ENCODE measurements around the gene ZFYVE1. TPM values are rescaled to one million over a fixed set of nuclear protein-coding genes. Genes with fewer than 3 reads are reported as not detected.

The ZFYVE1 gene
- total and polyA plus RNA-seq, 5 donors, result 5.6 to 13.8 (median 13.0) TPM

DNA sequence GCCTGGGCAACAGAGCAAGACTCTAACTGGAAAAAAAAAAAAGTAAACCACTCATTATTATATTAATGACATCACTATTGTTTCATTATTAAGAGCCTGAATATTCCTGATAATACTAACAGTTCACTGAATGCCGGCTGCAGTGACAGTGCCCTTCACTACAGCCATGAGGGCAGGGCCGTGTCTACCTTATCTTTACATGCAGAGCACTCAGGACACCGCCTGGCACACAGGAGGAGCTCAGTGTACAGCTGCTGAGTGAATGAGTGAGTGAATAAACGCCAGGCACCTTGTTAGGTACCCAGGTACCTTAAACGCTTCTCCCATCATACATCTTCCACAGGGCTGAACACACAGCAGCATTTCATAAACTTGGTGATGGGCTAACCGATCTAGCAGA, 23.2 kb downstream of the ZFYVE1 start:
- intact Hi-C loops (cut with DNase I), result no loop called here
- H3K27ac ChIP-seq (ENCODE audit: low read length), result no peak overlapping the region
- H3K4me3 ChIP-seq (ENCODE audit: low read length), result no peak overlapping the region
- DNase-seq (no peak), ATAC-seq (no peak)
- 86% methylated on average over 6 of the region's 6 CpGs for WGBS
- peaks cover 4% of the 10 kb centered on the region for H3K4me1 ChIP-seq (ENCODE audit: control insufficient read depth, insufficient read depth, low read length)
- no peaks in the 10 kb centered on the region for H3K27me3 ChIP-seq (ENCODE audit: control insufficient read depth, insufficient read depth)
- H3K9me3 ChIP-seq (ENCODE audit: control insufficient read depth, low read length), result no peaks in the 10 kb centered on the region

DNA sequence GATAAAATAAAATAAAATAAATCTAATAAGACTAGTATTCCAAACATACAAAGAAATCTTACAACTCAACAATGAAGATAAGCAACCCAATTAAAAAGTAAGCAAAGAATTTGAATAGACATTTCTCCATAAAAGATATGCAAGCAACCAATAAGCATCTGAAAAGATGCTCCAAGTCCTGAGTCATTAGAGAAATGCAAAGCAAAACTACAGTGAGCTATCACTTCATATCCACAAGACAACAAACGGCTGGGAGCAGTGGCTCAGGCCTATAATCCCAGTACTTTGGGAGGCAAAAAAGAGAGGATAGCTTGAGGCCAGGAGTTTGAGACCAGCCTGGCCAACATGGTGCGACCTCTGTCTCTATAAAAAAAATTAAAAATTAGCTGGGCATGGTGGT, 26.8 kb downstream of the ZFYVE1 start:
- DNase-seq (no peak), ATAC-seq (no peak)
- H3K27ac ChIP-seq (ENCODE audit: low read length), result no peak overlapping the region
- no peaks in the 10 kb centered on the region for H3K27me3 ChIP-seq (ENCODE audit: control insufficient read depth, insufficient read depth)
- 88% methylated on average over 2 of the region's 2 CpGs for WGBS
- no peak overlapping the region for H3K4me3 ChIP-seq (ENCODE audit: low read length)
- peaks cover 4% of the 10 kb centered on the region for H3K4me1 ChIP-seq (ENCODE audit: control insufficient read depth, insufficient read depth, low read length)
- H3K9me3 ChIP-seq (ENCODE audit: control insufficient read depth, low read length), result no peaks in the 10 kb centered on the region
- intact Hi-C loops (cut with DNase I), result no loop called here

DNA sequence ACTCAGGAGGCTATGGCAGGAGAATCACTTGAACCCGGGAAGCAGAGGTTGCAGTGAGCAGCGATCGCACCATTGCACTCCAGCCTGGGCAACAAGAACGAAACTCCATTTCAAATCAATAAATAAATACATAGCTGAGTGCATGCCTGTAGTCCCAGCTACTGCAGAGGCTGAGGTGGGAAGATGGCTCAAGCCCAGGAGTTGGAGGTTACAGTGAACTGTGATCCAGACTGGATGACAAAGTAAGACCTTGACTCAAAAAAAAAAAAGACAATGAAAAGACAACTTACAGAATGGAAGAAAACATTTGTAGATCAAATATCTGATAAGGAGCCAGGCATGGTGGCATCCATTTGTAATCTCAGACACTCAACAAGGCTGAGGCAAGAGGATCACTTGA, 27.6 kb downstream of the ZFYVE1 start:
- WGBS, result 98% methylated on average over 4 of the region's 4 CpGs
- intact Hi-C loops (cut with DNase I), result no loop called here
- no peak for DNase-seq
- ATAC-seq, result no peak
- no peak overlapping the region for H3K4me3 ChIP-seq (ENCODE audit: low read length)
- no peak overlapping the region for H3K27ac ChIP-seq (ENCODE audit: low read length)
- H3K27me3 ChIP-seq (ENCODE audit: control insufficient read depth, insufficient read depth), result no peaks in the 10 kb centered on the region
- peaks cover 4% of the 10 kb centered on the region for H3K4me1 ChIP-seq (ENCODE audit: control insufficient read depth, insufficient read depth, low read length)
- no peaks in the 10 kb centered on the region for H3K9me3 ChIP-seq (ENCODE audit: control insufficient read depth, low read length)

DNA sequence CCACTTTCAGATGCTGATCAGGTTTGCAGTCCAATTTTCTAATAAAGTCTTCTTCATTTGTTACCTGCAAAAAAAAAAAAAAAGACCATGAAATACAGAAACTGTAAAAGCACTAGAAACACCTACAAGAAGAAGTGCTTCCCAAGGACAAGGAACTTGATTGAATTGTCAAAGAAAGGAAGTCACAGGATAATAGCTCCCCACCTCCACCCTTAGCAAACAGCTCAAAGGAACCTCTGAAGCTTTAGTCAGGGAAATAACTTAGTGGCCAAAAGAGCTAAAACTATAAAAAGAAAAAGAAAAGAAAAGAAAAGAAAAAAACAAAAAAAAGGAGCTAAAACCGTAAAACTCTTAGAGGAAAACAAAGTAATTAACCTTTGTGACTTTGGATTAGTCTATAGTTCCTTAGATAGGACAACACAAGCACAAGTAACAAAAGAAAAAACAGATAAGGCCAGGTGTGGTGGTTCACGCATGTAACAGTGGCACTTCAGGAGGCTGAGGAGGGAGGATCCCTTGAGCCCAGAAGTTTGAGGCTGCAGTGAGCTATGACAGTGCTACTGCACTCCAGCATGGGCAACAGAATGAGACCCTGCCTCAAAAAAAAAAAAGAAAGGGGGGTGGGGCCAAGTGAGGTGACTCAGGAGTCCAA, 28.5 kb downstream of the ZFYVE1 start:
- H3K27ac ChIP-seq (ENCODE audit: low read length), result no peak overlapping the region
- H3K4me1 ChIP-seq (ENCODE audit: control insufficient read depth, insufficient read depth, low read length), result no peaks in the 10 kb centered on the region
- ATAC-seq (no peak), DNase-seq (no peak)
- 91% methylated on average over 2 of the region's 2 CpGs for WGBS
- intact Hi-C loops (cut with DNase I), result no loop called here
- no peak overlapping the region for H3K4me3 ChIP-seq (ENCODE audit: low read length)
- no peaks in the 10 kb centered on the region for H3K27me3 ChIP-seq (ENCODE audit: control insufficient read depth, insufficient read depth)
- no peaks in the 10 kb centered on the region for H3K9me3 ChIP-seq (ENCODE audit: control insufficient read depth, low read length)

DNA sequence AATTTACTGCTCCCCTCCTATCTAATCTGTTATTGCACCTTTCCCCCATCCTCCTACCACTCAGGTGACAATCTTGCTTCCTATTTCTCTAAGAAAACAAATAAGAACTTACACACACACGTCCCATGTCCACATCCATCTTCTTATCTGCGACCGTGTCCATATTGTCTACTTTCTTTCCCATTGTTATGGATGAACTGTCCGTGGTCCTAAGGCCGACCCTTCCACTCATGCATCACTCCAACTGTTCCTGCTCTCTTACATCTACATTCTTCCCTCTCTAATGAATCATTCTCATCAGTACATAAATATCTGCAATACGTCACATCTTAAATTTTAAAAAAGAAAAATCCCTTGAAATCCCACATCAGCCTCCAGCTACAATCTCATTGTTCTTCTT, 30.0 kb downstream of the ZFYVE1 start:
- DNase-seq (no peak), ATAC-seq (no peak)
- H3K4me3 ChIP-seq (ENCODE audit: low read length), result no peak overlapping the region
- WGBS, result 88% methylated on average over 6 of the region's 6 CpGs
- intact Hi-C loops (cut with DNase I), result no loop called here
- no peaks in the 10 kb centered on the region for H3K9me3 ChIP-seq (ENCODE audit: control insufficient read depth, low read length)
- H3K27me3 ChIP-seq (ENCODE audit: control insufficient read depth, insufficient read depth), result no peaks in the 10 kb centered on the region
- no peak overlapping the region for H3K27ac ChIP-seq (ENCODE audit: low read length)
- no peaks in the 10 kb centered on the region for H3K4me1 ChIP-seq (ENCODE audit: control insufficient read depth, insufficient read depth, low read length)

DNA sequence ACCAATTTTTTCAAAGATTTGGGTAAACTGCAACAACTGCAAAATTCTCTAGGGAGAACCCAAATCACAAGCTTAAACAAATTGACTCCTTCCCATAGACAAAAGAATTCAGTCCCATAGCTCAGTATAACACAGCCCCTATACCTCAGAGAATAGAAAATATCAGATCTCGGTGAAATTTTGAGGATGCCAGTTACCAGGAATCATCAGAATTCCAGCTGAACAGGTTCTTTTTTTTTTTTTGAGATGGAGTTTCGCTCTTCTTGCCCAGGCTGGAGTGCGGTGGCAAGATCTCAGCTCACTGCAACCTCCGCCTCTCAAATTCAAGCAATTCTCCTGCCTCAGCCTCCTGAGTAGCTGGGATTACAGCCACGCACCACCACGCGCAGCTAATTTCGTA, 36.7 kb downstream of the ZFYVE1 start:
- intact Hi-C loops (cut with DNase I), result no loop called here
- Histone ChIP-seq H3K4me1 (ENCODE audit: control insufficient read depth, insufficient read depth, low read length) (no peaks in the 10 kb centered on the region), H3K4me3 (ENCODE audit: low read length) (no peak overlapping the region), H3K27ac (ENCODE audit: low read length) (no peak overlapping the region), H3K9me3 (ENCODE audit: control insufficient read depth, low read length) (no peaks in the 10 kb centered on the region), H3K27me3 (ENCODE audit: control insufficient read depth, insufficient read depth) (no peaks in the 10 kb centered on the region)
- 95% methylated on average over 8 of the region's 8 CpGs for WGBS
- no peak for DNase-seq
- no peak for ATAC-seq

DNA sequence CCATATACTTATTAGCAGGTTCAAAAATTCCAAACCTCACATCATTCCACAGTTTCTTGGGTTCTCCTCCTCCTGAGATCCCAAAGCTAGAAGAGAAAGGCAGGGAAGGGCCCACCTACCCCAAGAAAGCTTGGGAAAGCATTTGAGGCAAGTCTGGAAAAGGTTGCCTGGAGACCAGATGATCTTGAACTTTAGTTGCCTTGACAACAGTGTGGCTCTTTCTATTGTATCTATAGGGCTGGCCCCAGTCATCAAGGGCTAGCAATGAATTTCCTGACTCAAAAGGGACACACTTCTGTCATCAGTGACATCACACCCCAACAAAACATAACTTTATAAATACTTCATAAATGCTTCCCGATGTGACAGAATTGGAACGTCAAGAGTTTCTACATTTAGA, 40.0 kb downstream of the ZFYVE1 start:
- H3K9me3 ChIP-seq (ENCODE audit: control insufficient read depth, low read length), result no peaks in the 10 kb centered on the region
- WGBS, result 86% methylated on average over 2 of the region's 2 CpGs
- DNase-seq, result no peak
- no peak overlapping the region for H3K4me3 ChIP-seq (ENCODE audit: low read length)
- ATAC-seq, result no peak
- H3K4me1 ChIP-seq (ENCODE audit: control insufficient read depth, insufficient read depth, low read length), result no peaks in the 10 kb centered on the region
- H3K27ac ChIP-seq (ENCODE audit: low read length), result no peak overlapping the region
- intact Hi-C loops (cut with DNase I), result no loop called here
- no peaks in the 10 kb centered on the region for H3K27me3 ChIP-seq (ENCODE audit: control insufficient read depth, insufficient read depth)

DNA sequence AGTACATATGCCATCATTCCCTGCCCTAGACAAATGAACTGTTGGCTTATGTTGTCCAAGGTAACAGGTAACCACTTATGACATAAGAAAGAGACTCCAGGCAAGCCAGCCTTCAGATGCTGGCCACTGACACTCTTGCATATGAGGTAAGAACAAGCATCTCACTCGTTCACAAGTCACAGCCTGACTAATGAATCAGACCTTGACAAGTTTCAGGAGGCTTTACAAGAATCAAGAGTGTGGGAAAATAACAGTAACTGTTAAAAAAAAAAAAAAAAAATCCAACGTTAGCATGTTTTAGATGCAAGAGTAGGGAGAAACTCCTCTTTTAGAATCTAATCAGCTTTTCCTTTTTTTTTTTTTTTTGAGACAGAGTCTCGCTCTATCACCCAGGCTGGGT, 40.7 kb downstream of the ZFYVE1 start:
- no peak overlapping the region for H3K27ac ChIP-seq (ENCODE audit: low read length)
- no peaks in the 10 kb centered on the region for H3K4me1 ChIP-seq (ENCODE audit: control insufficient read depth, insufficient read depth, low read length)
- H3K27me3 ChIP-seq (ENCODE audit: control insufficient read depth, insufficient read depth), result no peaks in the 10 kb centered on the region
- no peaks in the 10 kb centered on the region for H3K9me3 ChIP-seq (ENCODE audit: control insufficient read depth, low read length)
- DNase-seq (no peak), ATAC-seq (no peak)
- H3K4me3 ChIP-seq (ENCODE audit: low read length), result no peak overlapping the region
- 68% methylated on average over 3 of the region's 3 CpGs for WGBS
- intact Hi-C loops (cut with DNase I), result no loop called here

DNA sequence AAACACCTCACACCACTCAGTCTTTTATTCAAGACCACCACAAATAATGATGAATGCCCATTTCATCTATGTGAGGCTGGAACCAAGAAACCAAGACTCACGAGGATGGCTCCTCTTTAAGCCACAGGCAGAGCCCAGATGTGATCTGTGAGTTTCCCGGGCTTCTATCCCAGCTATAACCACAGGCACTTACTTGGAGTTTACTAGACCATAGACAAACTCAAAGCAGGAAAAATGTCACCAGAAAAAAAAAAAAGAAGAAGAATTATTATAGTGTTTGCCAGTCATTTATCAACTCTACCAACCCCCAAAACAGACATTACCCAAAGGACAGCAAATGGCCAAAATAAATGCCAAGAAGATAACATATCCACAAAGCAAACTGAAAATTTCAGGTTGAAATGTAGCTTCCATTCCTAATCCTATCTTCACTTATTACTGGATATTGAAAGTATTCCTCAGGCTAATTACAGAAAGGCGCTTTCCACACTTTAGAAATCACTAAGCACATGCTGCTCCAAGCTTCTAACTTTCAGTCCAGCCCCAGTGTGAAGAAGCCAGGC, 44.7 kb downstream of the ZFYVE1 start:
- intact Hi-C loops (cut with DNase I), result no loop called here
- 51% methylated on average over 3 of the region's 3 CpGs for WGBS
- H3K4me1 ChIP-seq (ENCODE audit: control insufficient read depth, insufficient read depth, low read length), result no peaks in the 10 kb centered on the region
- H3K4me3 ChIP-seq (ENCODE audit: low read length), result no peak overlapping the region
- no peak for ATAC-seq
- no peaks in the 10 kb centered on the region for H3K9me3 ChIP-seq (ENCODE audit: control insufficient read depth, low read length)
- no peak overlapping the region for H3K27ac ChIP-seq (ENCODE audit: low read length)
- no peak for DNase-seq
- no peaks in the 10 kb centered on the region for H3K27me3 ChIP-seq (ENCODE audit: control insufficient read depth, insufficient read depth)

DNA sequence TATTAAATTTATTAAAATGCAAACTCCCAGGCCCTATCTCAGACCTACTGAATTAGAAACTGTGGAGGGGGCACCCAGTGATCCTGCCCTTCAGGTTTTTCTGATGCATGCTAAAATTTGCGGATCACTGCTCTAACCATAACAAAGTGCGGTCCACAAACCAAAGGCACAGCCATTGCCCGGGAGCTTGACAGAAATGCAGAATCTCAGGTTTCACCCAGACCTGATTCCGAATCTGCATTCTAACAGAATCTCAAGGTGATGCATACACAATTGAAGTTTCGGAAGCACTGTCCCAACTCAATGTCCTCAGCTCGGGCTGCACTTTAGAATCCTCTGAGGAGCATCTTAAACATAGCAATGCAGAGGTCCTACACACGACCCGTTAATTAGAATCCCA, 46.0 kb downstream of the ZFYVE1 start:
- ATAC-seq, result no peak
- Histone ChIP-seq H3K4me1 (ENCODE audit: control insufficient read depth, insufficient read depth, low read length) (no peaks in the 10 kb centered on the region), H3K4me3 (ENCODE audit: low read length) (no peak overlapping the region), H3K9me3 (ENCODE audit: control insufficient read depth, low read length) (no peaks in the 10 kb centered on the region), H3K27me3 (ENCODE audit: control insufficient read depth, insufficient read depth) (no peaks in the 10 kb centered on the region), H3K27ac (ENCODE audit: low read length) (no peak overlapping the region)
- DNase-seq, result no peak
- 85% methylated on average over 8 of the region's 8 CpGs for WGBS
- intact Hi-C loops (cut with DNase I), result no loop called here

DNA sequence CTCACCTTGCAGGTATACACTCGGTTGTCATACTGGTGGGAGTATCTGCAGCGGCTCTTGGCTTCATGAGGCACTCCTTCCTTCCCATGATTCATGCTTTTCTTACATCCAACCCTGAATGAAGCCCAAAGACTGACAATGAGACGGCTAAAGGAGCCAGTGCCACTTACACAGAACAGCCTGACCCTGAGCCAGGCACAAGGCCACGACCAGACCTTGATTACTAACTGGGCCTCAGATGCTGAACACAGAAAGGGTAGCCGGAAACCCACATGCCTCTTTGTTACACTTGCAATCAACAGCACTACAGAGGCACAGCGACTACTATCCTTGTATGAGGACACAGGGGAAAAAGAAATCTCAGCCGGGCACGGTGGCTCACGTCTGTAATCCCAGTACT, 48.0 kb downstream of the ZFYVE1 start:
- 92% methylated on average over 9 of the region's 9 CpGs for WGBS
- H3K4me3 ChIP-seq (ENCODE audit: low read length), result no peak overlapping the region
- H3K27ac ChIP-seq (ENCODE audit: low read length), result no peak overlapping the region
- DNase-seq (no peak), ATAC-seq (no peak)
- no peaks in the 10 kb centered on the region for H3K4me1 ChIP-seq (ENCODE audit: control insufficient read depth, insufficient read depth, low read length)
- H3K9me3 ChIP-seq (ENCODE audit: control insufficient read depth, low read length), result no peaks in the 10 kb centered on the region
- no peaks in the 10 kb centered on the region for H3K27me3 ChIP-seq (ENCODE audit: control insufficient read depth, insufficient read depth)
- intact Hi-C loops (cut with DNase I), result no loop called here

DNA sequence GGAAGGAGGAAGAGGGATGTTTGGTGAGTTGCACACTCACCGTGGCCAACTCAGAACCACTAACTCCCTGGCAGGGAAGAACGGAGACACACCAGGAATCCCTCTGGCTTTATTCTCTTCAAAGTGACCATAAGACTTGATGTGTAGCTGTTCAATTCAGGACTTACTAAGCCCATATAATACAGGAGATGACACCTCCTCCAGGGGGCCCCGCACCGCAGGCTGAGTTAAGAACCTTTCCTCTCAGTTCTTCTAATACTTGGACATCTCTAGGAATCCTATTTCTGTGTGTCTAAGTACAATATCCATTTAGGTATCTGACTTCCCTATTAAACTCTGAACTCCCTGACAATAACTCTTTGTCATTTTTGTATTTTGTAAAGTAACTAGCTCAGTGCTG, 51.1 kb downstream of the ZFYVE1 start:
- Histone ChIP-seq H3K27ac (ENCODE audit: low read length) (no peak overlapping the region), H3K4me3 (ENCODE audit: low read length) (no peak overlapping the region), H3K4me1 (ENCODE audit: control insufficient read depth, insufficient read depth, low read length) (no peaks in the 10 kb centered on the region), H3K27me3 (ENCODE audit: control insufficient read depth, insufficient read depth) (no peaks in the 10 kb centered on the region), H3K9me3 (ENCODE audit: control insufficient read depth, low read length) (no peaks in the 10 kb centered on the region)
- DNase-seq, result no peak
- intact Hi-C loops (cut with DNase I), result no loop called here
- WGBS, result 91% methylated on average over 4 of the region's 4 CpGs
- ATAC-seq, result no peak
